ENCODE results near the gene KCNMA1.

DNA sequence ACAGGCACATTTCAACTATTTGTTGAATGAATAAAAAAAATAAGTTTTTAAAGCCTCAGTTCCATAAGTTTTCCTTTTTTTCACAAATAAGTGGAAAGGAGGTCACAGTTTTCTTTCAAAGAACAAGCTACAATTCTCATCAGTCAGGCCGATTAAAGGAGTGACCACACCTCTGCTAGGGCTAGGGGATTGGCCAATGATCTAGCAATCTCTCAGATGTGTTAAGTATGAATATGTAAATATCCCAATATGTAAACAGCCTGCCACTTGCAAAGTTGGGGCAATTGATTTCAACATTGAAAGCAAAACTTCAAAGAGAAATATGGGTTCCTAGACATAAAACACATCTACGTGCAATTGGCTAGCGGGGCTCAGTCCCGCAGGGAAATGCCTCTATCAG, 614.9 kb downstream of the KCNMA1 start:
- TF ChIP-seq POLR2A (IDR thresholded peaks at IDR 0.05): no peak
- TF ChIP-seq, protein P1, sequence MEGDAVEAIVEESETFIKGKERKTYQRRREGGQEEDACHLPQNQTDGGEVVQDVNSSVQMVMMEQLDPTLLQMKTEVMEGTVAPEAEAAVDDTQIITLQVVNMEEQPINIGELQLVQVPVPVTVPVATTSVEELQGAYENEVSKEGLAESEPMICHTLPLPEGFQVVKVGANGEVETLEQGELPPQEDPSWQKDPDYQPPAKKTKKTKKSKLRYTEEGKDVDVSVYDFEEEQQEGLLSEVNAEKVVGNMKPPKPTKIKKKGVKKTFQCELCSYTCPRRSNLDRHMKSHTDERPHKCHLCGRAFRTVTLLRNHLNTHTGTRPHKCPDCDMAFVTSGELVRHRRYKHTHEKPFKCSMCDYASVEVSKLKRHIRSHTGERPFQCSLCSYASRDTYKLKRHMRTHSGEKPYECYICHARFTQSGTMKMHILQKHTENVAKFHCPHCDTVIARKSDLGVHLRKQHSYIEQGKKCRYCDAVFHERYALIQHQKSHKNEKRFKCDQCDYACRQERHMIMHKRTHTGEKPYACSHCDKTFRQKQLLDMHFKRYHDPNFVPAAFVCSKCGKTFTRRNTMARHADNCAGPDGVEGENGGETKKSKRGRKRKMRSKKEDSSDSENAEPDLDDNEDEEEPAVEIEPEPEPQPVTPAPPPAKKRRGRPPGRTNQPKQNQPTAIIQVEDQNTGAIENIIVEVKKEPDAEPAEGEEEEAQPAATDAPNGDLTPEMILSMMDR (IDR thresholded peaks at IDR 0.05): no peak
